HUES6 (cell line): ENCODE data around the gene DIAPH1.

Experiments
- H3K27ac ChIP-seq: 2 replicates; pipeline ENCODE4 v1.7.0; 2013; ENCODE audit warnings: low read depth, mild to moderate bottlenecking, low read length, inconsistent platforms
- H3K27me3 ChIP-seq: 2 replicates; pipeline ENCODE4 v1.6.1; 2013; ENCODE audit warnings: low read length; ENCODE audit not compliant: control insufficient read depth, insufficient read depth
- H3K36me3 ChIP-seq: 2 replicates; pipeline ENCODE4 v1.6.1; 2013; ENCODE audit warnings: low read length; ENCODE audit not compliant: control insufficient read depth, insufficient read depth
- H3K4me1 ChIP-seq: 2 replicates; pipeline ENCODE4 v1.6.1; 2013; ENCODE audit warnings: low read length; ENCODE audit not compliant: control insufficient read depth, insufficient read depth
- H3K4me3 ChIP-seq: 2 replicates; pipeline ENCODE4 v1.5.1; 2013; ENCODE audit warnings: low read depth, low read length
- H3K9ac ChIP-seq: one replicate; pipeline ENCODE4 v1.6.1; 2013; ENCODE audit warnings: mild to moderate bottlenecking, low read length
- H3K9me3 ChIP-seq: 2 replicates; pipeline ENCODE4 v1.6.1; 2013; ENCODE audit warnings: low read depth, low read length; ENCODE audit not compliant: control insufficient read depth, insufficient read depth

DIAPH1 gene

DNA sequence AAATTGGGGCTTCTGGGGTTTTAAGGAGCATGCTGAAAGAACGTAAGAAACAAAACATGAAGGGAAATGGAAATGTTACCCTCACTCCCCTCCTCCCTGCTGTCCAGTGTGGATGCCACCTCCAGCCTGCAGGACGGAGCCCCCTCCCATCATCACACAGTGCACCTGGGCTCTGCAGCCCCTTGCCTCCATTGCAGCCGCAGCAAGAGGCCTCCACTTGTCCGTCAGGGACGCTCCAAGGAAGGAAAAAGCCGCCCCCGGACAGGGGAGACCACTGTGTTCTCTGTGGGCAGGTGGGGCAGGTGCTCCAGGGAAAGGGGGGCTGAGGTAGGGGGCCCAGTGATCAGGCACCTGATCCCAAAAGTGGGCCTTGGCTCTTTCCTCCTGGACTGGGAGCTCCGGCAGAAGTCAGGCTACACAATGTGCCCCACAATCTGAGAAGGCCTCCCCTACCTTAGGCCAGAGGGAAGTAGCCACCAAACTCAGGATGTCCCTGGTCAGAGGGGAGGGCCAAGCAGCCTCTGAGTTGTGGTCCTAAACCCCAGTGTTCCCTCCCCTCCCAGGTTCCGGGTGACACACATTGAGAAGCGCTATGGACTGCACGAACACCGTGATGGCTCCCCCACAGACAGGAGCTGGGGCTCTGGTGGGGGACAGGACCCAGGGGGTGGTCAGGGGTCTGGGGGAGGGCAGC is 20.7 kb upstream of the DIAPH1 start:
- Histone ChIP-seq H3K4me3 (no peak overlapping the region), H3K9me3 (no peaks in the 10 kb centered on the region), H3K27ac (no peak overlapping the region), H3K27me3 (peaks cover 10% of the 10 kb centered on the region; the same call in 1 of the 2 replicates), H3K36me3 (peaks cover 13% of the 10 kb centered on the region), H3K9ac (no peak overlapping the region), H3K4me1 (peaks cover 13% of the 10 kb centered on the region)

DNA sequence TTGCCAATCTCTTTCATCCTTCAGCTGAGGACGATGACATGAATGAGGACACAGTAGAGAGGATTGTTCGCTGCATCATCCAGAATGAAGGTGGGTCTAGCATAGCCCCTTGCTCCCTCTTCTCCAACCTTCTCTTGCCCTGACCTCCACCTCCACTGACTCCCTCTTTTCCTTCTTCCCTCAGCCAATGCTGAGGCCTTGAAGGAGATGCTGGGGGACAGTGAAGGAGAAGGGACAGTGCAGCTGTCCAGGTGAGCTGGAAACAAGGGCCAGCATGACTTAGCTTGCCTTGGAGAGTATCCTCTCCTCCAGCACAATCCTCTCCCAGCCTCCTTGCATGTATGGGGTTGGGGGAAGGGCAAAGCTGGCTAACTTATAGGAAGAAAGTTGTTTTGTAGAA is 20.0 kb upstream of the DIAPH1 start:
- Histone ChIP-seq H3K9ac (no peak overlapping the region), H3K27ac (no peak overlapping the region), H3K4me3 (no peak overlapping the region), H3K9me3 (no peaks in the 10 kb centered on the region), H3K27me3 (peaks cover 10% of the 10 kb centered on the region; the same call in 1 of the 2 replicates), H3K4me1 (peaks cover 13% of the 10 kb centered on the region), H3K36me3 (peaks cover 8% of the 10 kb centered on the region)

GRCh38 chr5:141637767-141638419 is 19.1 kb upstream of the DIAPH1 start:
- Histone ChIP-seq H3K36me3 (peaks cover 6% of the 10 kb centered on the region), H3K9me3 (no peaks in the 10 kb centered on the region), H3K9ac (peak overlapping the region; percentile 67), H3K27me3 (peaks cover 10% of the 10 kb centered on the region; the same call in 1 of the 2 replicates), H3K4me1 (peaks cover 13% of the 10 kb centered on the region), H3K27ac (no peak overlapping the region; the same call in 1 of the 2 replicates), H3K4me3 (peak overlapping the region; percentile 91)

GRCh38 chr5:141637123-141637766 is 18.4 kb upstream of the DIAPH1 start:
- no peak overlapping the region; the same call in 1 of the 2 replicates for H3K27ac ChIP-seq
- peak overlapping the region; percentile 91 for H3K4me3 ChIP-seq
- H3K36me3 ChIP-seq: peaks cover 10% of the 10 kb centered on the region
- peak overlapping the region; percentile 67 for H3K9ac ChIP-seq
- H3K27me3 ChIP-seq: peaks cover 10% of the 10 kb centered on the region; the same call in 1 of the 2 replicates
- no peaks in the 10 kb centered on the region for H3K9me3 ChIP-seq
- peaks cover 13% of the 10 kb centered on the region for H3K4me1 ChIP-seq

DNA sequence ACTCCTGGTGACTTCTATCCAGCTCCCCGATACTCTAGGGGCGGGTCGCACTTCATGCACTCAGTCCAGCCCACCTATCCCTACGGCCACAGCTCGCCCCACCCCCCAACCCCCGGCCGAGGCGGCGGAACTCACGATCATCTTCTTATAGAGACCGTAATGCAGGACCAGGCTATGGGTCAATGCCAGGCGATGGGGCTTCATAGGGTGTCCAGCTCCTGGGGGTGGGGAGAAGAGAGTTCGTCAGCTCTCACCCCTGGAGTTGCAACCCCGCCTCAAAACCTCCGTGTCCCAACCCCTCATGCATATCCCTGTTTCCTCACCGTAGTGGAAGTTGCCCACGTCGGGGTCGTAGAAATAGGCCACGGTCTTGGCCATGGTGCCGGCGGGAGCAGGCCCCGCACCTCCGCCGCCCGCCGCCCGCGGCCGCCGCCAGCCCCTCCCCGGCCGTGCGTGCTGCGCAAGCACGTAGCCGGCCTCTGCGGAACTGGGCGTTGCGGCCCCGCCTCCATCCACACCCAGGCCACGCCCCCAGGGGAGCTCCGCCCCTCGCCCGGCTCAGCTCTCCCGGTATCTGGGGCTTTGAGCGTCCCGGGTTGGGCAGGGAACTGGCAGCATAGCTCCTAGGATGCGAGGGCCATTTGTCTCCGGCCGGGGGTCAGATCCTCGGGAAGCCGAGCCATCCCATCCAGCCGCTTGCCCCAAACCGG is 17.8 kb upstream of the DIAPH1 start, which contains the start of the genes HDAC3 and RELL2:
TSS of gene HDAC3 (minus strand) at position 437 of the 710 bp plus-strand sequence. CDS start at position 378, 59 bp downstream.
TSS of gene RELL2 (plus strand) at position 585 of the 710 bp plus-strand sequence. CDS start 1,229 bp downstream, outside the sequence.
- Histone ChIP-seq H3K4me1 (peaks cover 13% of the 10 kb centered on the region), H3K9ac (peak within 1 kb of the TSS; percentile 91), H3K9me3 (no peaks in the 10 kb centered on the region), H3K36me3 (peaks cover 10% of the 10 kb centered on the region), H3K27ac (peak within 1 kb of the TSS; percentile 38; the same call in 1 of the 2 replicates), H3K27me3 (peaks cover 10% of the 10 kb centered on the region; the same call in 1 of the 2 replicates), H3K4me3 (peak within 1 kb of the TSS; percentile 91)

GRCh38 chr5:141636106-141636412 is 17.3 kb upstream of the DIAPH1 start:
- H3K27me3 ChIP-seq: peaks cover 10% of the 10 kb centered on the region; the same call in 1 of the 2 replicates
- 0 out of 2 replicates have a peak overlapping the region, but pooled peaks have one; percentile 38 for H3K27ac ChIP-seq
- H3K4me1 ChIP-seq: peaks cover 13% of the 10 kb centered on the region
- H3K36me3 ChIP-seq: peaks cover 10% of the 10 kb centered on the region
- H3K4me3 ChIP-seq: peak overlapping the region; percentile 91
- no peaks in the 10 kb centered on the region for H3K9me3 ChIP-seq
- peak overlapping the region; percentile 91 for H3K9ac ChIP-seq

- Histone ChIP-seq H3K9me3 (no peaks in the 10 kb centered on the region), H3K27me3 (peaks cover 10% of the 10 kb centered on the region; the same call in 1 of the 2 replicates), H3K9ac (peak overlapping the region; percentile 91), H3K4me1 (peaks cover 13% of the 10 kb centered on the region), H3K36me3 (peaks cover 10% of the 10 kb centered on the region), H3K4me3 (peak overlapping the region; percentile 91), H3K27ac (no peak overlapping the region)
Measured at GRCh38 chr5:141635646-141636045, 16.8 kb upstream of the DIAPH1 start.

DNA sequence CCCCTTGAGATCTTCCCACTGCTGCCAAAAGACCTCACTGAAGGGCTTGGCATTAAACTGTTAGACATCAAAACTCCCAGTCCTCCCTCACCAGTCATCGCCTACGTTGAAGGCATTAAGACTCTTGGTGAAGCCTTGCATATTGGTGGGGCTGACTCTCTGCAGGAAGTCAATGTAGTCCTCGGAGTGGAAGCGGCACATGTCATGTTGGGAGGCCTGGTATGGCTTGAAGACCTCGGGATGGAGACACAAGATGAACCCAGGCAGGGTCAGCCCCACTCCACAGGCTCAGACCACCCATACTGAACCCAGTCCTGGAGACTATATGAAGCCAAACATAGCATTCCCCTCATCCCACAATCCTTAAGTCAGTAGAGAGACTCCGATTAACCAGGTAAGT is 15.9 kb upstream of the DIAPH1 start:
- Histone ChIP-seq H3K9me3 (no peaks in the 10 kb centered on the region), H3K4me3 (no peak overlapping the region), H3K4me1 (peaks cover 13% of the 10 kb centered on the region), H3K9ac (no peak overlapping the region), H3K36me3 (peaks cover 16% of the 10 kb centered on the region), H3K27me3 (peaks cover 10% of the 10 kb centered on the region; the same call in 1 of the 2 replicates), H3K27ac (no peak overlapping the region)

GRCh38 chr5:141633871-141634561 is 15.2 kb upstream of the DIAPH1 start:
- no peak overlapping the region for H3K9ac ChIP-seq
- H3K4me3 ChIP-seq: no peak overlapping the region
- H3K9me3 ChIP-seq: no peaks in the 10 kb centered on the region
- H3K27ac ChIP-seq: no peak overlapping the region
- peaks cover 13% of the 10 kb centered on the region for H3K4me1 ChIP-seq
- peaks cover 23% of the 10 kb centered on the region for H3K36me3 ChIP-seq
- H3K27me3 ChIP-seq: peaks cover 10% of the 10 kb centered on the region; the same call in 1 of the 2 replicates

DNA sequence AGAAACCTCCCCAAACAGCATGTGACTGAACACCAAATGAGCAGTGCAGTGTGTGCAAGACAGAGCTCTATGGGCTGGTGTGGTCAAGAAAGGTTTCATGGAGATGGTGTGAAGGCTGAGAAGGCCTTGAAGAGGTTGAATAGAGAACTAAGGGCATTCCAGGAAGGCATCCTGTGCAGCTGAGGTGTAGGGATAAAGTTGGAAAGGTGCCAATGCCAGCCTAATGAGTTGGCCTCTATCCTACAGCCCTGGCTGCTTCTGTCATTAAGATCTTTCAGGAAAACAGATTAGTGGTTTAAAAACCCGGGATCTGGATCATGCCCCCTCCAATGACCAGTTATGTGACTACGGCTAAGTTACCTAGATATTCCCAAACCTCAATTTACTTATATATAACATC is 13.8 kb upstream of the DIAPH1 start:
- H3K4me1 ChIP-seq: peaks cover 8% of the 10 kb centered on the region
- no peak overlapping the region for H3K4me3 ChIP-seq
- peaks cover 37% of the 10 kb centered on the region for H3K36me3 ChIP-seq
- no peak overlapping the region for H3K9ac ChIP-seq
- H3K27ac ChIP-seq: no peak overlapping the region
- peaks cover 6% of the 10 kb centered on the region; the same call in 1 of the 2 replicates for H3K27me3 ChIP-seq
- no peaks in the 10 kb centered on the region for H3K9me3 ChIP-seq
